CD4-positive, alpha-beta T cell treated with Interleukin-6 at 100 ng/mL for 8 hours (primary cell): ENCODE data around the gene XIRP2.

ENCODE experiments used
- DNase-seq: peaks from one replicate; pipeline ENCODE4 v3.0.0-alpha.2; 2020; ENCODE audit warnings: mixed read lengths, low spot score

XIRP2 gene, protein sequence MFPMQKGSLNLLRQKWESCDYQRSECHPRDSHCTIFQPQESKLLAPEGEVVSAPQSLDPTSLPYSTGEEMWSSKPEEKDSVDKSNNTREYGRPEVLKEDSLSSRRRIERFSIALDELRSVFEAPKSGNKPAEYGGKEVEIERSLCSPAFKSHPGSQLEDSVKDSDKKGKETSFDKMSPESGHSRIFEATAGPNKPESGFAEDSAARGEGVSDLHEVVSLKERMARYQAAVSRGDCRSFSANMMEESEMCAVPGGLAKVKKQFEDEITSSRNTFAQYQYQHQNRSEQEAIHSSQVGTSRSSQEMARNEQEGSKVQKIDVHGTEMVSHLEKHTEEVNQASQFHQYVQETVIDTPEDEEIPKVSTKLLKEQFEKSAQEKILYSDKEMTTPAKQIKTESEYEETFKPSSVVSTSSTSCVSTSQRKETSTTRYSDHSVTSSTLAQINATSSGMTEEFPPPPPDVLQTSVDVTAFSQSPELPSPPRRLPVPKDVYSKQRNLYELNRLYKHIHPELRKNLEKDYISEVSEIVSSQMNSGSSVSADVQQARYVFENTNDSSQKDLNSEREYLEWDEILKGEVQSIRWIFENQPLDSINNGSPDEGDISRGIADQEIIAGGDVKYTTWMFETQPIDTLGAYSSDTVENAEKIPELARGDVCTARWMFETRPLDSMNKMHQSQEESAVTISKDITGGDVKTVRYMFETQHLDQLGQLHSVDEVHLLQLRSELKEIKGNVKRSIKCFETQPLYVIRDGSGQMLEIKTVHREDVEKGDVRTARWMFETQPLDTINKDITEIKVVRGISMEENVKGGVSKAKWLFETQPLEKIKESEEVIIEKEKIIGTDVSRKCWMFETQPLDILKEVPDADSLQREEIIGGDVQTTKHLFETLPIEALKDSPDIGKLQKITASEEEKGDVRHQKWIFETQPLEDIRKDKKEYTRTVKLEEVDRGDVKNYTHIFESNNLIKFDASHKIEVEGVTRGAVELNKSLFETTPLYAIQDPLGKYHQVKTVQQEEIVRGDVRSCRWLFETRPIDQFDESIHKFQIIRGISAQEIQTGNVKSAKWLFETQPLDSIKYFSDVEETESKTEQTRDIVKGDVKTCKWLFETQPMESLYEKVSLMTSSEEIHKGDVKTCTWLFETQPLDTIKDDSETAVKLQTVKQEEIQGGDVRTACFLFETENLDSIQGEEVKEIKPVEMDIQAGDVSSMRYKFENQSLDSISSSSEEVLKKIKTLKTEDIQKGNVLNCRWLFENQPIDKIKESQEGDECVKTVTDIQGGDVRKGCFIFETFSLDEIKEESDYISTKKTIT (N-terminal part only)

DNA sequence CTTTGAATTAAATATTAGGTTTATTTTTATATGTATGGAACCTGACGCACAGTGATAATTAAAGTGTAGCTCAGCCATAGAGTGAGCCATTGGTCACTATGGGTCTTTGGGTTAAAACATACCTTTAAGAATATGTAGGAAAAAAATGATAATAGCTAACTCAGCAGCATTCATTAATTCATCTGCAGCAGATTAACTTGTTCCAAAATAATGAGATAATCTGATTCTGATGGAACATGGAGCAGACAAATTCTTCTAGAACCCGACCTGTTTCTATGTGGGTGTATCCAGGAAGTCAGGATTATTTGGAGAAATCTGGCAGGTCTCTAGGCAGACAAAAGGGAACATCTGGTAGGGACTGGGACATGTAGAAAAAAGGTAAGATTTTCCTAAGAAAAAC is at the start of gene XIRP2:
XIRP2 (plus strand) TSS at position 301 of the 400 bp plus-strand sequence. CDS start 15,003 bp downstream, outside the sequence.
- no peak for DNase-seq

DNA sequence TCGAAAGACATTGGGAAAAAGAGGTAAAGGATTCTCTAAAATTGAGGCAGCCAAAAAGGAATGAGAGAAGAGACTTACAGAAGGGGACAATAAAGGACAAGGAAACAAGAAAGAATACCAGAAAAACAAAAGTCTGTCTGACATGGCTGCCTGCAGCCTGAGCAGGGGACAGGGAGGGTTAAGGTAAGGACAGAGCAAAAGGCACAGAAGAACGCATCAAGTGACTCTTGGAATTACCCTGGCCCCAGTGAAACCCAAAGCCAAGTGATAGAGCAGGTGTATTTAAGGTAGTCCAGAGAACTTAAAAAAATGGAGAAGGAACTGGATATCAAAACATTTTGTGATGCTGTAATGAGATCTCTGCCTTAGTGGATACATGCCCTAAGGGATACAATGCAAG is 47.1 kb upstream of the XIRP2 start:
- DNase-seq, result no peak

- DNase-seq, result no peak
Observed at GRCh38 chr2:166841679-166842078, 46.6 kb upstream of the XIRP2 start.

- DNase-seq, result no peak
Observed at GRCh38 chr2:166844111-166844510, 44.2 kb upstream of the XIRP2 start.

DNA sequence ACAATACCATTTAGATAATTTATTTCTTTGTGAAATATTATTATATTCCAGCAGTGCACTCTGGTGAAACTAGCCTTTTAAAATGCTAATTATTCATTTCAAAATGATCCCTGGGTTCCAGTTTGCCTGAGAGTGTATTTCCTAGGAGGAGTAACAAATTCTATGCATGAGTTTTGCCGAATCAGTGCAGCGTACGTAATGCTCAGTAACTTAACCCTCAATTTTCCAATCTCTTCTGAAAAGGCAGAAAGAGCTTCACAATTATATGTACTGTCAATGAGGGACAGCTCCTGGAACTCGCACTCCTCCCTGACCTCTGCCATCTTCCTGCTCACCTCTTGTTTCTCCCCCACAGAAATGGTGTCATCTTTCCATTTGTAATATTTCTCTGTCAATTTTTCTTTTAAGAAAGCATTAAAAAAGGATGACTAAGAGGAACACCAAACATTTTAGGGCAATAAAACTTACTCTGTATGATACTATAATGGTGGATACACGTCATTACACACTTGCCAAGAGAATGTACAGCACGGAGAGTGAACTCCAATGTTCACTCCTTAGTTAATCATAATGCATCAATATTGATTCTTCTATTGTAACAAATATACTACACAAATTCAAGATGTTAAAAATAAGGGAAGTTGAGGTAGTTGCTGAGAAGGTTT is 25.7 kb upstream of the XIRP2 start:
- DNase-seq, result no peak

GRCh38 chr2:166867874-166868514 is 20.3 kb upstream of the XIRP2 start:
- DNase-seq, result no peak

GRCh38 chr2:166870346-166870745 is 17.9 kb upstream of the XIRP2 start:
- no peak for DNase-seq

GRCh38 chr2:166881177-166881576 is 7.1 kb upstream of the XIRP2 start:
- no peak for DNase-seq

DNA sequence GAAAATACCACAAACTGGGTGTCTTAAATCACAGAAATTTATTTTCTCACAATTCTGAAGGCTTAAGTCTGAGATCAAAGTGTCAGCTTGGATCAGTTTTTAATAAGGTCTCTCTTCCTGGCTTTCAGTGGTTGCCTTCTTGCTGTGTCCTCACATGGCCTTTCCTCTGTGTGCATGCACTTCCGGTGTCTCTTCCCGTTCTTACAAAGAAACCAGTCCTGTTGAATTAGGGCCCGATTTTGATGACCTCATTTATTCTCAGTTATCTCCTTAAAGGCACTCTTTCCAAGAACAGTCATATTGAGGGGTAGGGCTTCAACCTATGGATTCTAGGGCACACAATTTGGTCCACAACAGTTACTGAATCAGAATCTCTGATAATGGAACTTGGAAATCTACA is 5.4 kb upstream of the XIRP2 start:
- DNase-seq, result no peak

- no peak for DNase-seq
Observed at GRCh38 chr2:166891727-166892126, 3.4 kb downstream of the XIRP2 start.

GRCh38 chr2:166892397-166892796 is 4.1 kb downstream of the XIRP2 start:
- DNase-seq, result no peak

DNA sequence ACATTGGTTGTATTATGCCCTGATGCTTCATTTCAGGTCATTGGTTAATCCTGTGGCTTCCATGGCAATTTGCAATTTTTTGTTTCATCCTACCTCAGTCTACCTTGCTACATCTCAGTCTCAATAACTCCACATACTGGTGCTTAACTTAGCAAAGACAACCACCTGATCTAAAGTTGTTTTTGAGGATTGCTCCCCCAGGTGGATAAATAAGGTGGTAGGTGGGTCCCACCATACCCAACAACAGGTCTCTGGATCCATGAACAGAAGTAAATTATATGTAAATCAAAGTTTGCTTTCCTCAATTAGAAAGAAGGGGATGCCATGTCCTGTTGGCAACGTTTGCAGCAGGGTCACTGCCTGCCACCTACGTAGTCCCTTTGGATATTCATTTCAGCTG is 7.0 kb downstream of the XIRP2 start:
- no peak for DNase-seq

DNA sequence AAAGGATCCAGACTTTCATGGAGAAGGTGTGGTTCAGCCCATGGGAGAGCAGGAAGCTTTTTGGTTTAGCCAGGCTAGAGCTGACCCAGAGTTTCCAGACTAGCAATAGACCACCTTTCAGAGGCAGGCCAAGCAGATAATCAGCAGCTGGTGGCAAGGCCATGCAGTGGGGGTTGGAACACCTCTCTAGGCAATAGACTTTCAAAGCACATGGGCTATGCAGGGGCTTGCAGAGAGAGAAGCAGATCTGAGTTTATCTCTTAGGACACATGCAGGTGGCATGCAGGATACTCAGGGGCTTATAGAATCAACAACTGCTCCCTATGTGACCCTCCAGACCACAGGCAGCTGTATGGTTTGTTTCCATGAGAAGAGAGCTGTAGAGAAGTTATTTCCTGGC is 9.4 kb downstream of the XIRP2 start:
- no peak for DNase-seq

DNA sequence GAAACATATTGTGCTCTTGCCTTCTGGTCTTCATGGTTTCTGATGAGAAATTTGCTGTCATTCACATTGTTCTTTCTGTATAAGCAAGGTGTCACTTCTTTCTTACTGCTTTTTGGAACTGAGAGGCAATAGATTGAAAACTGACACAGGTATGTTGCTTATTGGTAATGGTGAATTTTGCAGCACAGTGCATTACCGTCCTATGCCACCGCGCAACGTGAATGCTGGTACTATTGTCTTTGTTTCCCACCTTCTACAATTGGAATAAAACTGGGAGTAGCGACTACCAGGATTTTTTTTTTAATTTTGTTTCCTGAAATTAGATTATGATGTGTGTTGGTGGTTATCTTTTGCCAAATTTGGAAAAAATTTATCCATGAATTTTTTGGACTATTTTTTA is 11.4 kb downstream of the XIRP2 start:
- DNase-seq, result no peak

- DNase-seq, result no peak
Observed at GRCh38 chr2:166900700-166901099, 12.4 kb downstream of the XIRP2 start.

DNA sequence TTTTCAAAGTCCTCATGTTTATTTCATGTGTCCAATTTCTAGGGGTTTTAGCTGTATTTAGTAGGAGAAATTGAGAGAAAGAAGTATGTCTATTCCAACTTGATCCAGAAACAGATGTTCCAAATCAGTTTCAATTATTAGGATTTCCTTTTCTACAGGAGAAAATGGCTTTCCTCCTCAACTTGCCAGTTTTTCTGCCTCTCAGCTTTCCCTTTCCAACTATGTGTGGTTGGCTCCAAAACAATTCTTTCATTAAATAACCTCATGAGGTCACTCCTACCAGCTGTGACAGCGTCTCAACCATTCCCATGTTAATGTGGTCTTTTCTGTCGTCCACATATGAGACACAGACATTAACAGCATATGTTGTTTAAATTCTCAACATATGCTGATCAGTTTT is 13.1 kb downstream of the XIRP2 start:
- no peak for DNase-seq

DNA sequence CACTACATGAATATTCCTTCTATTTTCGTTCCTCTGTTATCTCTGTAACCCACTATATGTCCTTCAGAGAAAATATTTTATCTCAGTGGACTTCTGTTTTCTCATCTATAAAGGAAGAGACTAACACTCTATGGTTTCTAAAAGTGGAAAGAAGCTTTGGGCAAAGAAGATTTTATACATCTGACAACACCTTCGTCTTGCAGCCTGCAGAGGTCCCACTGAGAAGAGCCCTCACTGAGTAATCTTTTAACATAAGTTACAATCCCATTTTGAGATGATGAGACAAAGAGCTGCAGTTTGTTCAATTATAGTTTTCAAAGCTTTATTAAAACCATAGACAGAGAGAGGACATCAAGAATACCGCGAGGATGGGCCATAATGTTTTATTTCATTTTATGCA is 28.7 kb downstream of the XIRP2 start:
- DNase-seq, result no peak

DNA sequence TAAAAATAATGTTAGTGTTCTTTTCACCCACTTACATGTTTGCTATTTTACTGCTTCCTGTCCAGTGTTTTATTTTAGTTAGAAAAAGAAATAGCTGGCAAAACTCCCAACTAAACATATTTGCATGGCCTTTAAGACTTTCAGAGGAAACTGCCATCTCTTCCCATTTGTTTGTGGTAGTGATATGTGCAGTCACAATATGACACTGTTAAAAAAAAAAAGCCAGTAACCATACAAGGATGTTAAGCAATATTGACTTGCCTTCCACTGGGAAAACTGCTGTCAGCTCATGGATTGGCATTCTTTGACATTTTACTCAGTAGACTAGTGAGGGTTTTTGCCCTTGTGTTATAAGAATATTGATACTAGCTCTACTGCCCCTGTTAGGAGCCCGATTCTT is 29.1 kb downstream of the XIRP2 start:
- DNase-seq, result no peak

- DNase-seq, result no peak
Observed at GRCh38 chr2:166921261-166921896, 33.1 kb downstream of the XIRP2 start.

GRCh38 chr2:166924967-166925366 is 36.7 kb downstream of the XIRP2 start:
- no peak for DNase-seq

DNA sequence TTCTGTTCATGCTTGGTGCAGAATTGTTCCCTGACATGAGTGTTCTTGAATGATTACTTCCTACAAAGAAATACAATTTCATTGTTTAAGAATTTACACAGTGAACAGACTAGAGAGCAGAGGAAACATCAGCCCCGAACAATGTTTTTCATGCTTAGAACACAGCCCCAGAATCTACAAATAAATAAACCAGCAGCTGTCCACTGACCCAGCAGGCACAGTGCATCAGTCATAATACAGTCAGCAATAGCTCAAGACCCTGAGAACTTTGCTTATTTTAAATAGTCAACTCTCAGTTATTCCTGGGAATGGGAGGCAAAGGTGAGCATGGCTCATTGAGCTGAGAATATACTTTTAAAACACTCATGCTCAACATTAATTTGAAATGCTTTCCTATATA is 38.4 kb downstream of the XIRP2 start:
- DNase-seq, result no peak
